8988T (cell line): Measurements from ENCODE around the gene NR0B2.
"Not testable (repeated sequence)": the region's sequence is repeated elsewhere in the genome, so short reads cannot be mapped to it uniquely, and the experiment has no call there.

Source experiments
- DNase-seq: peaks from one replicate; pipeline ENCODE4 v3.0.0; 2011

NR0B2 gene, protein sequence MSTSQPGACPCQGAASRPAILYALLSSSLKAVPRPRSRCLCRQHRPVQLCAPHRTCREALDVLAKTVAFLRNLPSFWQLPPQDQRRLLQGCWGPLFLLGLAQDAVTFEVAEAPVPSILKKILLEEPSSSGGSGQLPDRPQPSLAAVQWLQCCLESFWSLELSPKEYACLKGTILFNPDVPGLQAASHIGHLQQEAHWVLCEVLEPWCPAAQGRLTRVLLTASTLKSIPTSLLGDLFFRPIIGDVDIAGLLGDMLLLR

DNA sequence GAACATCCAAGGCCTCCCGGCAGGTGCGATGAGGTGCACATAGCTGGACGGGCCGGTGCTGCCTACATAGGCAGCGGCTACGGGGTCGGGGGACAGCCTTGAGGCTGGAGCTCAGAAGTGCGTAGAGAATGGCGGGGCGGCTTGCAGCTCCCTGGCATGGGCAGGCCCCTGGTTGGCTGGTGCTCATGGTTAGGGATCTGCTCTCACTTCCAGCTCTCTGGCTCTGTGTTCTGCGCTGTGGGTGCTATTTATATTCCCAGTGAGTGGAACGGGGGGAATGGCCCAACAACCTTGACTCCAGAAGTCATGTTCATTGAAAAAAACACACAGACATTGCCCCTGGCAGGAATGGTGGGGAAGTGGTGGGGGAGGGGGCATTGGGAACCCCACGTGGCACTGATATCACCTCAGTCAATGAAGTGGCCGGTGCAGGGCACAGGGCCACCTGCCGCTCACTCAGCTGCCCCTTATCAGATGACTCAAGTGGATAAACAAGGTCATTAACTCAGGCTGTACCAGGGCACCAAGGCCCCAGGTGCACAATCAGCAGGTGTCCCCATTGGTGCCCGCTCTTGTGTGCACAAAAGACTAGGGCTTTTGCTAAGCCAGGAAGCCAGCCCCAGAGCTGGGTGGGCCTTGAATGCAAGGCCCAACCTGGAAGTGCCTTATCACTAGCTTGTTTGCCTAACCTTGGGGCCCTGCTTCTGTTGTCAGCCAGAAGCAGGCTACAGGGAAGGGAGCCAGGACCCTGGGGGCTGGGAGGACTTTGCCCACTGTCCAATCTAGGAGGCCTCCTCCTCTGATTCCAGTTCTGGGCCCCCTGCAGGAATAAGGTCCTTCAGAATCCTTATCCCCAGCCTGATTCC is at the start of gene NR0B2:
Gene NR0B2, minus strand, starts transcription at position 222 of the 866 bp plus-strand sequence. Its CDS starts 35 bp downstream, at position 187.
- DNase-seq, result no peak

DNA sequence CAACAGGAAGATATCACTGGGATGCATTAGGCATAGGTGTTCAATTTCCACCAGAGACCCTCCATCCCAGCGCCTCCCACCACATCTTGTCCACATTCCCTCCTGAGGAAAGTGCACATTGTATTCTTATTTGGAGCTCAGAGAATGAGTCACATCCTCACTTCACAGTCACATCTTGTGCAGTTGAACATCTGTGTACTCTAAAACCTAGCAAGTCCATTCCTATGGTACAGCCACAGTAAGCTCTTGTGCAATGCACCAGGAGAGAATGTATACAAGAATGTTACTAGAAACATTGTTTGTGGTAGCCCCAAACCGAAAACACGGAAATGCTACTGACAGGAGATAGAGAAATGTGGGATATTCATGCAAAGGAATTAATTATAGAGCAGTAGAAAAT is 48.1 kb upstream of the NR0B2 start:
- no peak for DNase-seq

DNA sequence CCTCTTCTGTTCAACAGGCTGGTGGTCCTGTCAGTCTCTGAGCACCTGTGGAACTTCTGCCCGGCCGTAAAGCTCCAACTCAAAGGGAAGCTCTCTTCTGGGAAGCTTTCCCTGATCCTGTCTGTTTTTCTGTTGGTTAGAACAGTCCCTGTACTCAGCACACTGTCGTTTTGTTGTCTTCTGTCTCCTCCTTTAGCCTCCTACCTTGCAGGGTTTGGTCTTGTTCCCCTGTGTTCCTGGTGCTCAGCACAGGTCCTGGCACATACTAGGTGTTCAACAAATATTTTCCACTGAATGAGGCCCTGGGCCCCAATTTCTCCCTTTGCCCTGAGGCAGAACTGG is 46.8 kb upstream of the NR0B2 start:
- no peak for DNase-seq

DNA sequence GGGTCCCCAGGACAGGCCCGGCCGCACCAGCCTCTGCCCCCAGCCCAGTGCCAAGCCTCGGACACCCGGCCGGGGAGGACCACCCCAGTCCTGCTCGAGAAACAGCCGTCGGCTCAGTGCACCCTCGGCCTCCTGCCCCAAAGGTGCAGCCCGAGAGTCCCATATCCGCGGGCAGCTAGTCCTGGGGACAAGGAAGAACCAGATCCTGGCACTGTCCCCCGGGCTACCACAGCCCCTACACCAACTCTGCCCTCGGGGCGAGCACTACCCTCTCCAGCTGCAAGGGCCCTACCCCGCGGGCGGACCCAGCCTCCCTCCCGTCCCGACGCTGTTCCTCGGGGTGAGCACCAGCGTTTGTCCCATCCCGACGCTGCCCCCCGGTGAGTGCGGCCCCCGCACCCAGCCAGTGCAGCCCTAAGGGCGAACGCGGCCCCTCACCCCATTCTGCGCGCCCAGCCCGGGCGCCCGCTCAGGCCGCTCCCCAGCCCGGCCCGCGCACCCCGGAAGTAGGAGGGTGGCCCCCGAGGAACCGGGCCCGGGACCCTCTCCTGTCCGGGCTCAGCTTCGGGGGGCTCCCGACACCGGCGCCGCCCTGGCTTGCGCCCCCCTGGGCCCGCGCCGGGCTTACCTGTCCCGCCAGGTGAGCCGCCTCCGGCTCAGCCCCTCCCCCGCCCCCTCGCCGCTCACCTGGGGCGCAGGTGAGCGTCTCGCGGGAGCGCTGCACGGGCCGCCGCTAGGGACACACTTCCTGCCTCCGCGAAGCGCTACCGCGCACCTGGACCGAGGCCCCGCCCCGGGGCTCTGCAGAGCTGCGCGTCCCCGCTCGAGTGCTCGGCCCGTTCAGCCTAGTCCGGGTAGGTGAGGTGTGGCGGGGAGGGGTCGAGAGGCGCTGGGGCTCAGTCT is 46.2 kb upstream of the NR0B2 start, which contains the start of gene KDF1:
Gene KDF1, minus strand, starts transcription at position 747 of the 903 bp plus-strand sequence. CDS start 8,088 bp downstream, outside the sequence.
- DNase-seq, result no peak

DNA sequence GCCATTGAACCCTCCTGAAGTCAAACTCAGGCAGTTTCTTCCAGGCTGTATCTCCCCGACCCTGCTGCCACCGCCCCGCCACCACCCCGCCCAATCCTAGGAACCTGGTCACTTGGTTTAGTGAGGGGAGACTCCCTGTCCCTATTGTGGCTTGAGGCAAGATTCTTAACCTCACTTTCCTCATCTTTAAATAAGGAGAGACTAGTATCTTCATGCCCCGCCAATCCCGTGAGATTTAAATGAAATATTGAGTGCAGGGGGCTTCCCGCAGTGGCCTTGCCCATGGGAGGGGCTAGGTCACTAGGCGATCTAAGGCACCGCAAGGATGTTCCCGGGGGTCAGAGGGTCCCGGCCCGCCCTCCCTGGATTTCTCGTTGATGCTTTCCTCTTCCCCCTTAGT is 45.5 kb upstream of the NR0B2 start:
- no peak for DNase-seq

DNA sequence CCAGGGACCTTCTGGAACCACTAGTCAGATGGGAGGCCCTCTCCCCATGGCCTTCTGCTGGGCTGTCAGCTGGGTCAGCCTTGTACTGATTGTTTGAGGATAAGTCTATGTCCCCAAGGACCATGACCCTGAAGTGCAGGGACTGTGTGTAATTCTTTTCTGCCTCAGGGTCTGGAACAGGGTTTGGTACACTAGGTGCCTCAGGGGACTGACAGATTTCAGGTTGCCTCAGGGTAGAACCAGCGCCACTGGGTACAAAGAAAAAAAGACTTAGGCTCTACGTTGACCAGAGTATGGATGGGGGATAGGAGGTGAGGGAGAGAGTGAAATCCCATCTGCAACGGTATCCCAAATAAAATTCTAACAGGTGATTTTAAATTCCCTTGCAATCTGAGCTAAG is 43.5 kb upstream of the NR0B2 start:
- DNase-seq, result no peak

DNA sequence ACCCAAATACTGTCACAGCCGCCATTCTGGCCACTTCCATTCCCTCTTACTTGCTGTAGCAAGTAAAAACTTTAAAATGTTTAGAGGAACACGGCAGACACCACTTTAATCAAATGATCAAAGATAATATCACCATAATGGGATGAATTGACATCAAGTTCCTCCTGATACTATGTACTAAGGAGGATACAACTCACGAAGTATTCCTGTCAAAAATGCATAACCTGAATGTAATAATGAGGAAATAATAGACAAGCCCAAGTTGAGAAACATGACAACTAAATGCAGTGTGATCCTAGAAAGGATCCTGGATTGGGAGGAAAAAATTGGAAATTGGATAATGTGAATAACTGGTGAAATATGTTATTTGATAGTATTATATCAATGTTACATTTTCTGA is 42.5 kb upstream of the NR0B2 start:
- no peak for DNase-seq

DNA sequence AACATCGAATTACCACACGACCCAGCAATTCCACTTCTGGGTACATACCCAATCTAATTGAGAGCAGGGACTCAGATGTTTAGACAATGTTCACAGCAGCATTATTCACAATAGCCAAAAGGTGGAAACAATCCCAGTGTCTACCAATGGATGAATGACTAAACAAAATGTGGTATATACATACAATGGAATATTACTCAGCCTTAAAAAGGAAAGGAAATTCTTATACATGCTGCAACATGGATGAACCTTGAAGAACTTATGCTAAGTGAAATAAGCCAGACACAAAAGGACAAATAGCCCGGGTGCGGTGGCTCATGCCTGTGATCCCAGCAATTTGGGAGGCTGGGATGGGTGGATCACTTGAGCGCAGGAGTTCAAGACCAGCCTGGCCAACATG is 39.6 kb upstream of the NR0B2 start:
- DNase-seq, result no peak

DNA sequence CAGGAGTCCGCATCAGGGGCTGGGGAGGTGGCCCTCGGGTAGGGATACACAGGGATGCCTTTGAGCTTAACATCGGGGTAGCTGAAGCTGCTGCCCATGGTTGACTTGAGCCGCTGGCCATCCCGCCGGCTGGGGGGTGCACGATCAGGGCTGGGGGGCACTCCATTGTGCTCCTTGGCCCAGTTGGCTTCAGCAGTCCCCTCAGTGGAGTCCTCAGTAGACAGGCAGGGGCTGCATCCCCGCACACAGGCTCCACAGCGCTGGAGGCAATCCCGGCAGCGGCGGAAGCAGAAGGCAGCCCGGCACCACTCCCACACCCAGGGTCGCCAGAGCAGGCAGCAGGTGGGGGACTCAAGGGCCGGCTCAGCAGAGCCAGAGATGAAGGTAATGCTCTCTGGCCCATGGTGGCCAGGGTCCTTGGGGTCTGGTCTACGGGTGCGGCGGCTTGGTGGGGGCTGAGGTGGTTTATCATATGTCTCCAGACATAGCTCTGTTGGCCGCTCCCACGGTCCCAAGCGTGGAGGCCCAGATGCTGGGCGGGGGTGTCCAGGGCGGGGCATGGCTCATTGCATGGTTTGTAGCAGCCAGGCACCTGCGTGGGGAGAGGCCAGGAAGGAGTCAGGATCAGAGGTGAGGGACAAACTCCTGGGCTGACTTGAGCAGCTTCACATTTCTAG is 38.2 kb upstream of the NR0B2 start:
- DNase-seq, result no peak

DNA sequence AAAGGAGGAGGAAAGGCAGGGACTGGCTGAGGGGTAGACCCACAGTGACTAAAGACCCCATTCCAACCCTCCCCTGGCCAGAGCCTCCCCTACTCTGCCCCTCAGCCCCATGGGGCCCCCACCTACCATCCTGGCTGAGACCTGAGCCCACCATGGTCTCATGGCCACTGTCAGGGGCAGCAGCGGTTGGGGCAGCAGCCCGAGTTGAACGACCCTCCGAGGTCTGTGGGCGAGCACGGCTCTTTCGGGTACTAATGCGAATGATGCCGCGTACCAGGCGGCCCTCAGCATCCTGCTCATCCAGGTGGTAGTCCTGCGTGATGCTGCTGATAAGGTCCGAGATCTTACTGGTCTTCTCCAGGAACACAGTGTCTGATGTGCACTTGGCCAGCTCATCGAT is 37.4 kb upstream of the NR0B2 start:
- no peak for DNase-seq

DNA sequence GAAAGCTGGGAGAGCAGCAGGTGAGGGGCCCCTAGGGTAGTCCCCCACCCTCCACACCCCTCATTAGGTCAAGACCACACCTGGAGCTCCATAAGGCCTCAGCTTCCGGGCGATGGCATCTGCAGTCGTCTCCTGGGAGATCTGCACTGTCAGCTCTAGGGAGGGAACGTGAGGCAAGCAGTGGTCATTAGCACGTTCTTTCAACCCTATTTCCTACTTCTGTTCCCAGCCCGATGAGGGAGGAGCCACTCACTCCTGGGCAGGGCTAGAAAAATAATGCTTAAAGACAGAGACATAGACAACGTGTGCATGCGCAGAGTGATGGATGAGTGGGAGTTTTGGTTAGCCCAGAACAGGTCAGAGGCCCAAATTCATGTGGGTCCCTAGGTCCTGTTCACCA is 36.8 kb upstream of the NR0B2 start:
- DNase-seq, result no peak

DNA sequence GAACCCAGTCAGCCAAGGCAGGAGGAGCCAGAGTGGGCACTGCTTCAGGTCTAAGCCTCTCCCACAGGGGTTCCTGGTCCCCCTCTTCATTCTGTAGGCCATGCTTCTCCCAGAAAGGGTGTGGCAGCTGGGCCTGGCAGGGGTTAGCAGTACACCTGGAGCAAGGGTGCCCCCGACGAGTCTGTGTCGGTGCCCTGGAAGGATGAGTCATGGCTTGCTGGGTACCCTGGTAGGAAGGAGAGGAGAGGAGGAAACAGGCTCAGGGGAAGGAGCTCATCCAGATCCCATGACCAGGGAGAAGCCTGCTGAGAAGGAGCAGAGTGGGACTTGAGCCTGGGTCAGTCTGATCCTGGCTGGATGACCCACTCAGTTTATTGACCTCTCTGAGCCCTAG is 36.1 kb upstream of the NR0B2 start:
- no peak for DNase-seq

DNA sequence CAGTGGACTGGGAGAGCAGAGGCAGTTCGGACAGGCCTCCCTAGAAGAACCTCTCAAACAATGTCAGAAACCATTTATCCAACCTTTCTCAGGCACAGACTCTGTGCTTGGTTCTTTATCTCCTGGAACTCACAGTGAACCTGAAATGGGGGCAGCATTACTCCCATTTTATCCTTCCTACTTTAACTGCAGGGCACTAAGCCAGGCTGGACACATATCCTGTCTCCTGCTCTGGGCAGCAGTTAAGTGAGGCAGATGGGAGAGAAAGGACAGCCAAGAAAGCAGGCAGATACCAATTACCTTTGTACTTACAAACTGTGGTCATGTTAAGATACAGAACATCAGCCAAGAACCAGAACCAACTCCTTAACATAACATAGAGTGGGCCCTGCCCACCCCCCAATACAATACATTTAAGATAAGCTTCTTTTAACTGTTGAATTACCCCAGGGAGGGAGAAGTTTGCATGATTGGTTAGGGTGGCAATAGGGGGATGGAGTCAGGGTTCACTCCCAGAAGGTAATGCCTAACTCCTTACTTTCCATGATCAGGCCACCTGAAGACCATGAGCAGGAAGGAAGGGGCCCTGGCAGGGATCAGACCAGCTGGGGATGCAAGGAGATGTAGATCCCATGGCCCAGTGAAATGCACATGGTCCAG is 35.6 kb upstream of the NR0B2 start:
- DNase-seq, result no peak

DNA sequence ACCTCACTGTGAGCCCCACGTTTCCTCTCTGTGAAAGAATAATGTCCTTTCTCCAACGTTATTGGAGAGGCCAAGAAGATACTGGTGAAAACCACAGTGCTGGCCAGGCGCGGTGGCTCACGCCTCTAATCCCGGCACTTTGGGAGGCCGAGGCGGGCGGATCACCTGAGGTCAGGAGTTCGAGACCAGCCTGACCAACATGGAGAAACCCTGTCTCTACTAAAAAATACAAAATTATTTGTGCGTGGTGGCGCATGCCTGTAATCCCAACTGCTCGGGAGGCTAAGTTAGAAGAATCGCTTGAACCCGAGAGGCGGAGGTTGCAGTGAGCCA is 34.9 kb upstream of the NR0B2 start:
- not testable (repeated sequence) for DNase-seq

DNA sequence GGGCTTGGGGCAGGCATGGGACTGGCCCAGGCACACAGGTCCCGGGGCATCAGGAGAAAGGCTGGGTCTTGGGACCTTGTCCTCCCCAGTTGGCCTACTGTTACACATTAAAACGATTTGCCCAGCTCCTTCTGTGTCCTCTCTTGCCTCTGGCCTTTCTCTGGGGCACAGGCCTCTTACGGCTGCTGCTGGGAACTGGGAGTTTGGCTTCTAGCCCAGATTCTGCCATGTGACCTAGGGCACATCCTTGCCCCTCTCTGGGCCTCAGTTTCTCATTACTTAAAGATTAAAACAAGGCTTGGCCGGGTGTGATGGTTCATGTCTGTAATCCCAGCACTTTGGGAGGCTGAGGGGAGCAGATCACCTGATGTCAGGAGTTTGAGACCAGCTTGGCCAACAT is 32.5 kb upstream of the NR0B2 start:
- no peak for DNase-seq

DNA sequence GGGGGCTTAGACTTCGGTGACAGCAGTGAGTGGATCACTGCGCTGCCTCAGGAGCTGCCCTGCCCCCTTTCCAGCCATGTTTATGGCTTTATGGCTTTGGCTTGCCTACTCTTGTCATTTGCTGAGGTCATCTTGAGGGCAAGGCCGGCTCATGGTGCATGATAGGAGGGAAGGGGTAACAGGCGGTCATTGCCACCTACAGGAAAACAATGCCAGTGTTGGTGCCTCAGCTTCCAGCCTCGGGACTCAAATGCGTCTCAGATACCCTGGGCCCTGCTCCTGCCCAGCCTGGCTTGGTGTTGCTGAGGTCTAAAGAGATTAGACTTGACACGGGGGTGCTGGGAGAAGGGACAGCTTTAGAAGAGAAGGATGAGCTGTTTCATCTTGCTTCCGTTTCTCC is 32.0 kb upstream of the NR0B2 start:
- no peak for DNase-seq

DNA sequence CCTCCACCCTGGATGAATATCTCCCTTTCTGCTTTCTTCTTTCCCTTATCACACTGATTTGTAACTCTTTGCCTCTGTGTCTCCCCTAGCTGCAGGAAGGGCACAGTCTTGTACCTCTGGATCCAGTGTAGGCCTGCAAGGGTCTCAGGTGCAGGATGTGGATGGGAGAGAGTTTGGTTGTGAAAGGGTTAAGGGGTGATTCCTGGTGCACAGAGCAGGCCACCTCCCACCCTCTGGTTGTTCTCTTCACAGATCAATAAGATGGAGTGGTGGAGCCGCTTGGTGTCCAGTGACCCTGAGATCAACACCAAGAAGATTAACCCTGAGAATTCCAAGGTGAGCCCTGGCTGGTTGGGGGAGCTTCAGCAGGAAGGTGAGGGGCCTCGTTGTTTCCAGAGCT is 31.4 kb upstream of the NR0B2 start:
- no peak for DNase-seq

DNA sequence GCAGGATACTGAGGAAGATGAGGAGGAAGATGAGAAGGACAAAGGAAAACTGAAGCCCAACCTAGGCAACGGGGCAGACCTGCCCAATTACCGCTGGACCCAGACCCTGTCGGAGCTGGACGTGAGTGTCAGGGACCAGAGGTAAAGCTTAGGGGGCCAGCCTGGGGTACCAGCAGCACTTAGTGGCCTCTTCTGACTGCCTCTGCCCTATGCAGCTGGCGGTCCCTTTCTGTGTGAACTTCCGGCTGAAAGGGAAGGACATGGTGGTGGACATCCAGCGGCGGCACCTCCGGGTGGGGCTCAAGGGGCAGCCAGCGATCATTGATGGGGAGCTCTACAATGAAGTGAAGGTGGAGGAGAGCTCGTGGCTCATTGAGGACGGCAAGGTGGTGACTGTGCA is 28.9 kb upstream of the NR0B2 start:
- DNase-seq, result no peak

DNA sequence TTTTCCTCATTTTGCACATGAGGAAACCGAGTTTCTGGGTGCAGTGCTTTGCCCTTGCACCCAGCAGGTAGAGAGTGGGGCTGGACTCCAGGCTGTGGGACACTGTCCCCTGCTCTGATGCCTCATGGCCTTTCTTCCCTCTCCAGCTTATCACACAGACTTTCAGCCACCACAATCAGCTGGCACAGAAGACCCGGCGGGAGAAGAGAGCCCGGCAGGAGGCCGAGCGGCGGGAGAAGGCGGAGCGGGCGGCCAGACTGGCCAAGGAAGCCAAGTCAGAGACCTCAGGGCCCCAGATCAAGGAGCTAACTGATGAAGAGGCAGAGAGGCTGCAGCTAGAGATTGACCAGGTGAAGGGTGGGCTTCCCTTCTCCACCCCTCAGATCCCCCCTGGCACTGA is 27.5 kb upstream of the NR0B2 start:
- no peak for DNase-seq

DNA sequence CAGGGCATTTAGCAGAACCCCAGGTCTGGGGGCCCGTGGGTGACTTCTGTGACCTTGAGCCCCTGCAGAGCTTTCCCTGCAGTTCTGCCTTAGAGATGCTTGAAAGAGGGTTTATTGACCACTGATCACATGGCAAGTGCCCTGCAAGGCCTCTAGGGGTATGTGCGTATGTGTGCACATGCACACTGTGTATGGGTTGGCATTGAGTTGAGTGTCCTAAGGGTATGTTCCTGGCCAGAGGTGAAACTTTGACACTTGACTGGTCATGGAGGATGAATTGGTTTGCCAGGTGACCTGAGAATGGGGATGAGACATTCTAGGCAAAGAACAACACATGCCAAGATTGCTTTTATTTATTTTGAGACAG is 24.9 kb upstream of the NR0B2 start:
- no peak for DNase-seq

DNA sequence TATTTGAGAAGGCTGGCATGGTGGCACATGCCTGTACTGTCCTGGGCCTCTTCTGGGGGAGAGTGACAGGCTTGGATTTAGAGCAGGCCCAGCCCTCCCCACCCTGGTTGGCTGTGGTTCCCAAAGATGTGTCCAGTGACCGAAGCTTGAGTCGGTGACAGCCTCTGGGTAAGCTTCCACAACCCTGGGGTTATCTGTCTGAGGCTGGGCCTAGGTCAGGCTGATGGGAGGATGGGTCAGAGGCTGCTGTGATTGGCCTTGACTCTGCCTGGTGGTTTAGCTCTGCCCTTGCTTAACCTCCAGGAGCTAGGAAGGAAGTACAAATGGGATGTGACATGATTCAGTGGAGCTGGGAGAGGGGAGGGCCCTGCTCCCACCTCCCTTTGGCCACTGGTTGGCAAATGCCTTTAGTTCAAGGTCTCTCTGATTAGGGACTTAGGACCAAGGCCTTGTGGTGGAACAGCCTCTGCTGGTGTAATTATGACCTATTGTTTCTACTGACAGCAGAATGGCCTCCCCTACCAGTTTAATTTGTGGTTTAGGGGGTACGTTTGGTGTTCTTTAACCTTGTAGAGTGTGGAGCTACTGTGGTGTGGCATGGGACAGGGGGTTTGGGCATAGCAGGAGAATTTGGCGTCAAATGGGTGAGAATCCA is 24.4 kb upstream of the NR0B2 start:
- no peak for DNase-seq

DNA sequence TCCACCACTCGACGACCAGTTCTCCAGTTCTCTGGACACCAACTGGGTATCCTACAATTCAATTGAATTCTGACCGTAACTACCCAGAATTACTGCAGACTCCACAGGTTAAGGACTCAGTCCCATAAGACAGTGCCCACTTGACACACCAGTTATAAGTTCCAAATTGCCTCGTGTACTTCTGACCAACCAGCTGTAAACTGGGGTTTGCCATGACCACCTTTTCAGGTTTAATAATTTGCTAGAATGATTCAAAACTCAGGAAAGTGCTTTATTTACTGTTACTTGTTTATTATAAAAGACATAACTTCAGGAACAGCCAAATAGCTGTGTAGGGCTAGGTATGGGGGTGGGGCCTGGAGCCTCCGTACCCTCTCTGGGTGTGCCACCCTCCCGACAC is 23.0 kb upstream of the NR0B2 start:
- no peak for DNase-seq
